K562 treated with DMSO at 1 percent for 48 hours (cell line): ENCODE data around the gene TARS2. TPM values are rescaled to one million over a fixed set of nuclear protein-coding genes. Genes with fewer than 3 reads are reported as not detected.

ENCODE experiments used
- total RNA-seq: library from RNA; unstranded; fragments of 300-600 nt; gene quantifications from 2 replicates; pipeline ENCODE4 v1.2.3, GENCODE V29; 2022; ENCODE audit warnings: low replicate concordance; ENCODE audit errors: extremely low read depth

The TARS2 gene
- not detected in 2 replicates for total RNA-seq

DNA sequence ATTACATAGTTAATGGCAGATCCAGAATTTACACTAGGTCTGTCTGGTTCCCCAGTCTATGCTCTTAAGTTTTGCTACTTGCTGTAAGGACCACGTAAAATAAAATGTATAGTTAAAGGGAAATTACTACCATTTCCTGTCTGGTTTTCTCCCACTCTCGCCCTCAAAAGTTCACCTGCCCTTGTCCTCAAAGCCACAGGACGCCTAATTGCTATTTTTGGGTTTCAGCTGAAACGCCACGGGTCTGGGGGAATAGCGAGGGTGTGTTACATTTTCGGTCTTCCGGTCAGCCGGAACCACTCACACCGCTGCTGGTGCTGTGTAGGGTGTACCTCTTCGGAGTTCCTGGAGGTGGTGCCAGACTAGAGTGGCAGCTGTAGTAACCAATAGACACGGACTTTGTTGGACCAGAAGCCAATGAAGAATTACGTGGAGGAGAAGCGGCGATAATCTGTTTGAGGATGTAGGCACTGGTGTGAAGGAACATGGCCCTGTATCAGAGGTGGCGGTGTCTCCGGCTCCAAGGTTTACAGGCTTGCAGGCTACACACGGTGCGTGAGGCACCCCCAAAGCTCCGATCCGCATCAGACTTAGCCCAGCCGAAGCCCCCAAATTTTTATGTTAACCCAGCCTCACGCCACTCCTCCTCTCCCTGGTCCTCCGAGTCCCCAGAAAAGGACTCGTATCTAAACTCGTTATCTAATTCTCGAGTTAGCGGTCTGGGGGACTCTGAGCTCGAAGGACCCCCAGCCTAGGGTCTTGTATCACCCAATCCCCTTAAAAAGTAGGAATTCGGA is at the start of gene TARS2:
TARS2 (plus strand) TSS at position 454 of the 797 bp plus-strand sequence; CDS start at position 486, 32 bp downstream.

GRCh38 chr1:150507912-150508864 is 21.0 kb downstream of the TARS2 start, which contains the start of gene ECM1:
Gene ECM1 (plus strand): TSS chr1:150508109. CDS start chr1:150508210, 101 bp downstream.

DNA sequence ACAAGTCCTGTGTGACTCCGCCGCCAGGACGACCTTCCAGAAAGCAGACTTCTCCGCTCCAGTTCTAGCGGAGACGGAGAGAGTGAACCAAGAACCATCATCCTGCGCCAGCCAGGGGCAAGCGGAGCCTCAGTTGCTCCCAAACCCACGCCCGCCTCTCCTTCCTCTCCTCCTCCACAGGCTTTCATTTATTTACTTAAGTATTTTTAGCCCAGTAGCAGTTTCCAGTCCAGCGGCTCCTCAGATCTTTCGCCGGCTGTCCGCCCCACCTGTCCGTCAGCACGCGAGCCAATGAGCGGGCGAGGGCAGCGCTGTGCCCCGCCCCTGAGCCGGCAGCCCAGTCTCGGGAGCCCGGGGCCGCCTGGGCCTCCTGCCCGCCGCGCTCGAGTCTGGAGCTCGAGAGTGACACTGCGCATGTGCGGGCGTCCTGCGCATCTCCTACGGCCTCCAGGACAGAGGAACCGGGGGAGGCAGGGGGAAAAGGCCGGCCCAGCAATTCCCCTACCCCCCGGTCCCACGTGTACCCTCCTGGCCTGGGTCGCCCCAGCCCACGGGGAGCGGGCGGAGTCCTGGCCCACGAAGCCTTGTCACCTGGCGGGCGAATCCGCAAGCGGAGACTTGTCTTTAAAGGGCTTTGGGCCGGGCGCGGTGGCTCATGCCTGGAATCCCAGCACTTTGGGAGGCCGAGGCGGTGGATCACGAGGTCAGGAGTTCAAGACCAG is 28.3 kb downstream of the TARS2 start, which contains the start of gene FALEC:
FALEC (plus strand) TSS at position 425 of the 722 bp plus-strand sequence.

DNA sequence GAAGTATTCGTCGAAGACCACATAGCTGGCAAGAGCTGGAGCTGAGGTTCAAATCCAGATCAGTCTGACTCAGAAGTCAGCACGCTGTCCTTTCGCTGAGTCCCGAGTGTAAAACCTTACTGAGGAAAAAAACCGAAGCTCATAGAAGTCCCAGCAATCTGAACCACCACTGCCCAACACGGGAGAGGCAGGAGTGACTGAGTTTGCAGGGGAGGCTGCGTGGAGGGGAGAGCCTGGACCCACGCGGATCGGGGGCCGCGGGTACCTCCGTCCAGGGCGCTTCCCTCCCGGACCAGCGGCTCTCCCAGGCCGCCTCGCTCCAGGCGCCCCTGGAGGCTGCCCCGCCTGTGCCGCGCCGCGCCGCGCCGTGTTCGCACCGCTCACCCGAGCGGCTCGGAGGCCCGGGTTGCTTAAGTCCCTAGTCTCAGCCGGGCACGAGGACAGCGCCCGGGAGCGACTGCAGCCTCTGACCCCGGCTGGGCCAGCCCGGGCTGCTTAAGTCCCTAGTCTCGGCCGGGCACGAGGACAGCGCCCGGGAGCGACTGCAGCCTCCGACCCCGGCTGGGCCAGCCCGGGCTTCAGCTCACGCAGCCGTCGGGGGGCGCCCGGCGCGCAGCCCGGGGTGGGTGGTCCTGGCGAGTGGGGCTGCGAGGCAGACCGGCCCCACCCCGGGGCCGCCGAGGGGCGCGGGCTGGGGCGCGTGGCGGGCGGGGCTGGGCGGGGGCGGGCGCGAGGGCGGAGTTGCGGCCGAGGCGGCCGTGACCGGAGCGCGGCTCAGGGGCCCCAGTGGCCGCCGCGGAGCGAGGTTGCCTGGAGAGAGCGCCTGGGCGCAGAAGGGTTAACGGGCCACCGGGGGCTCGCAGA is 61.6 kb downstream of the TARS2 start, which contains the start of gene ADAMTSL4:
ADAMTSL4 (plus strand) TSS at position 777 of the 864 bp plus-strand sequence. CDS start 2,881 bp downstream, outside the sequence.

Other genes starting within 250 kb of the TARS2 start
- not detected in 2 replicates for gene CA14, start 229.6 kb upstream of the TARS2 start, total RNA-seq
- gene APH1A, start 218.4 kb upstream of the TARS2 start, total RNA-seq, result not detected in 2 replicates
- gene C1orf54, start 214.6 kb upstream of the TARS2 start, total RNA-seq, result not detected in 2 replicates
- not detected in 2 replicates for gene CIART, start 204.9 kb upstream of the TARS2 start, total RNA-seq
- not detected in 2 replicates for gene MRPS21, start 193.6 kb upstream of the TARS2 start, total RNA-seq
- not detected in 2 replicates for gene PRPF3, start 165.9 kb upstream of the TARS2 start, total RNA-seq
- not detected in 2 replicates for gene RPRD2, start 123.3 kb upstream of the TARS2 start, total RNA-seq
- not detected in 2 replicates for gene ECM1, start 20.7 kb downstream of the TARS2 start, total RNA-seq
- gene FALEC, start 28.3 kb downstream of the TARS2 start, total RNA-seq, result not detected in 2 replicates
- gene ADAMTSL4, start 62.0 kb downstream of the TARS2 start, total RNA-seq, result 92.5 TPM in 1 of 2 replicates, not detected in the other
- gene MCL1, start 92.2 kb downstream of the TARS2 start, total RNA-seq, result 123 TPM in 1 of 2 replicates, not detected in the other
- not detected in 2 replicates for gene ENSA, start 142.2 kb downstream of the TARS2 start, total RNA-seq
- gene GOLPH3L, start 209.7 kb downstream of the TARS2 start, total RNA-seq, result not detected in 2 replicates
- gene HORMAD1, start 233.5 kb downstream of the TARS2 start, total RNA-seq, result not detected in 2 replicates